Astrocyte (in vitro differentiated cells and primary cell): ENCODE data around the gene FFAR4. TPM values are rescaled to one million over a fixed set of nuclear protein-coding genes. Genes with fewer than 3 reads are reported as not detected.

Experiments used
- DNase-seq: peaks from one replicate; pipeline ENCODE4 v3.0.0-alpha.2; 2010; ENCODE audit warnings: low read depth
- FAIRE-seq: peaks from 2 replicates; lab custom pipeline; 2011; peaks lifted over from hg19 to GRCh38; lab: Jason Lieb, UNC
- H2AFZ ChIP-seq: 2 replicates; pipeline ENCODE4 v1.6.0; 2012; ENCODE audit warnings: low read depth, low read length, inconsistent platforms
- H3K27ac ChIP-seq: 2 replicates; pipeline ENCODE4 v1.5.1; 2011; ENCODE audit warnings: low read depth, low read length, inconsistent platforms
- H3K27me3 ChIP-seq: 2 replicates; pipeline ENCODE4 v1.6.0; 2011; ENCODE audit warnings: low read length, inconsistent platforms; ENCODE audit not compliant: insufficient read depth
- H3K36me3 ChIP-seq: 2 replicates; pipeline ENCODE4 v1.5.1; 2011; ENCODE audit warnings: low read length, inconsistent platforms; ENCODE audit not compliant: insufficient read depth
- H3K4me1 ChIP-seq: 2 replicates; pipeline ENCODE4 v1.5.1; 2011; ENCODE audit warnings: low read length, inconsistent platforms; ENCODE audit not compliant: insufficient read depth
- H3K4me2 ChIP-seq: 2 replicates; pipeline ENCODE4 v1.6.0; 2012; ENCODE audit warnings: low read length, inconsistent platforms
- H3K4me3 ChIP-seq: 2 replicates; pipeline ENCODE4 v1.5.1; 2011; ENCODE audit warnings: low read depth, mild to moderate bottlenecking, low read length, inconsistent platforms; ENCODE audit not compliant: insufficient read depth
- H3K79me2 ChIP-seq: 2 replicates; pipeline ENCODE4 v1.6.0; 2012; ENCODE audit warnings: mild to moderate bottlenecking, low read length, inconsistent platforms; ENCODE audit not compliant: insufficient read depth
- H3K9ac ChIP-seq: 2 replicates; pipeline ENCODE4 v1.6.0; 2012; ENCODE audit warnings: mild to moderate bottlenecking, low read length, inconsistent platforms
- H3K9me3 ChIP-seq: 2 replicates; pipeline ENCODE4 v1.5.1; 2012; ENCODE audit warnings: low read depth, mild to moderate bottlenecking, low read length, inconsistent platforms; ENCODE audit not compliant: insufficient read depth
- H4K20me1 ChIP-seq: 2 replicates; pipeline ENCODE4 v1.6.0; 2012; ENCODE audit warnings: low read length, inconsistent platforms; ENCODE audit not compliant: insufficient read depth
- H3K27ac Mint-ChIP-seq: one replicate; pipeline ENCODE4 v1.8.0; 2021; ENCODE audit warnings: mild to moderate bottlenecking, mixed read lengths; ENCODE audit not compliant: unreplicated experiment
- H3K27me3 Mint-ChIP-seq: one replicate; pipeline ENCODE4 v1.8.0; 2021; ENCODE audit warnings: low read depth, mixed read lengths; ENCODE audit not compliant: unreplicated experiment
- H3K36me3 Mint-ChIP-seq: one replicate; pipeline ENCODE4 v1.8.0; 2021; ENCODE audit warnings: low read depth, mixed read lengths; ENCODE audit not compliant: unreplicated experiment
- H3K4me1 Mint-ChIP-seq: one replicate; pipeline ENCODE4 v1.8.0; 2021; ENCODE audit warnings: low read depth, mixed read lengths; ENCODE audit not compliant: unreplicated experiment
- H3K4me3 Mint-ChIP-seq: one replicate; pipeline ENCODE4 v1.8.0; 2021; ENCODE audit warnings: mild to moderate bottlenecking, moderate library complexity, mixed read lengths; ENCODE audit not compliant: unreplicated experiment
- H3K9me3 Mint-ChIP-seq: one replicate; pipeline ENCODE4 v1.8.0; 2021; ENCODE audit warnings: mild to moderate bottlenecking, mixed read lengths; ENCODE audit not compliant: unreplicated experiment
- CTCF ChIP-seq: IDR thresholded peaks from 2 replicates; pipeline ENCODE4 v1.5.1; 2011; ENCODE audit warnings: low read depth, mild to moderate bottlenecking, inconsistent platforms, low read length, moderate library complexity; ENCODE audit not compliant: insufficient read depth
- EZH2 ChIP-seq: IDR thresholded peaks from 2 replicates; pipeline ENCODE4 v1.6.1; 2012; ENCODE audit warnings: mild to moderate bottlenecking, low read length, inconsistent platforms; ENCODE audit not compliant: insufficient read depth
- total RNA-seq: library from RNA; stranded (reverse); gene quantifications from 2 replicates; pipeline ENCODE4 v1.2.1, GENCODE V29; 2021

Gene FFAR4
- total RNA-seq, 1 donor from 2014 or later = not detected

DNA sequence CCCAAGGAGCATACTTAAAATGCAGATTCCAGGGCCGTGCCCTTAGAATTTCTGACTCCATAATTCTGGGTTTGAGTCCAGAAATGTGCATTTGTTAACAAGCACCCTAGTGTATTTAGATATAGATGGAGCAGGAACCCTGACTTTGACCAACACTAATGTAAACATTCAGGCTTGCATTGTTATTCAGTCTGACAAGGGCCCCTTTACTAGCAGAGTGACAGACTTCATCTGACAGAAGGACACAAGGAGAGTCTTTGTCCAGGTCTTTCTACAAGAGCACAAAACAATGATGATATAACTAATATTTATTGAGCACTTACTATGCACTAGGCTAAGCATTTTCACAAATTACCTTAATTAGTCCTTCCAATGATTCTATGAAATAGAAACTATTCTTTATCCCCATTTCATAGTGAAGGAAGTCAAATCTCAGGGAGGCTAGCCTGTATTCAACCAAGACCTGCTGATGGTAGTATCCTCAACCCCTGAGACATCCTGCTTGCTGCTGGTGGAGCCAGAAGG, 30.7 kb downstream of the FFAR4 start:
- Histone ChIP-seq H2AFZ (no peak overlapping the region), H3K9me3 (no peaks in the 10 kb centered on the region), H3K27ac (no peak overlapping the region), H3K9ac (no peak overlapping the region), H3K4me1 (peaks cover 5% of the 10 kb centered on the region), H4K20me1 (no peaks in the 10 kb centered on the region), H3K79me2 (no peaks in the 10 kb centered on the region), H3K36me3 (no peaks in the 10 kb centered on the region), H3K4me3 (no peak overlapping the region), H3K4me2 (no peak overlapping the region), H3K27me3 (peaks cover 20% of the 10 kb centered on the region)
- no peak overlapping the region for H3K4me3 Mint-ChIP-seq
- H3K36me3 Mint-ChIP-seq = no peaks in the 10 kb centered on the region
- peaks cover 34% of the 10 kb centered on the region for H3K27me3 Mint-ChIP-seq
- TF ChIP-seq EZH2 = no peak
- TF ChIP-seq CTCF = no peak
- no peaks in the 10 kb centered on the region for H3K9me3 Mint-ChIP-seq
- no peak overlapping the region for H3K27ac Mint-ChIP-seq
- peaks cover 5% of the 10 kb centered on the region for H3K4me1 Mint-ChIP-seq
- DNase-seq = no peak
- FAIRE-seq = no peak

GRCh38 chr10:93598157-93598556, 31.7 kb downstream of the FFAR4 start:
- no peak for FAIRE-seq
- no peaks in the 10 kb centered on the region for H3K9me3 Mint-ChIP-seq

More at GRCh38 chr10:93598157-93598556, 31.7 kb downstream of the FFAR4 start:
- H3K27me3 ChIP-seq = peaks cover 29% of the 10 kb centered on the region
- no peaks in the 10 kb centered on the region for H3K36me3 Mint-ChIP-seq
- H4K20me1 ChIP-seq = no peaks in the 10 kb centered on the region
- H2AFZ ChIP-seq = no peak overlapping the region
- H3K4me1 ChIP-seq = peaks cover 5% of the 10 kb centered on the region
- no peak for DNase-seq
- no peaks in the 10 kb centered on the region for H3K36me3 ChIP-seq
- H3K27ac Mint-ChIP-seq = no peak overlapping the region
- no peak overlapping the region for H3K4me3 Mint-ChIP-seq
- no peak overlapping the region for H3K4me2 ChIP-seq
- H3K4me3 ChIP-seq = no peak overlapping the region
- peaks cover 5% of the 10 kb centered on the region for H3K4me1 Mint-ChIP-seq
- H3K79me2 ChIP-seq = no peaks in the 10 kb centered on the region
- H3K27ac ChIP-seq = no peak overlapping the region
- peaks cover 44% of the 10 kb centered on the region for H3K27me3 Mint-ChIP-seq
- H3K9me3 ChIP-seq = no peaks in the 10 kb centered on the region
- TF ChIP-seq CTCF (no peak), EZH2 (no peak)
- H3K9ac ChIP-seq = no peak overlapping the region
